ENCODE data around the gene PLIN5. TPM values are rescaled to one million over a fixed set of nuclear protein-coding genes. Genes with fewer than 3 reads are reported as not detected.

The PLIN5 gene
- total RNA-seq, 1 experiment from 2014 or later = 3.9 TPM

GRCh38 chr19:4507804-4508203 is 27.2 kb downstream of the PLIN5 start:
- H3K27ac Mint-ChIP-seq = no peak overlapping the region; a peak in 1 of 7 replicates
- WGBS (ENCODE audit: extremely low coverage, insufficient read length, low lambda C conversion rate) = no CpG with 5 or more reads among the region's 17 CpGs

More at GRCh38 chr19:4507804-4508203, 27.2 kb downstream of the PLIN5 start:
- H3K4ac ChIP-seq (ENCODE audit: low read depth, low read length) = no peak overlapping the region
- no peak for DNase-seq
- H3K79me1 ChIP-seq (ENCODE audit: insufficient read depth, low read depth, low read length, poor library complexity, severe bottlenecking) = no peaks in the 10 kb centered on the region
- no peaks in the 10 kb centered on the region for H3K4me1 ChIP-seq (ENCODE audit: insufficient read depth, low read length)
- no peak overlapping the region for H3K56ac ChIP-seq (ENCODE audit: insufficient read length, low read depth, low read length)
- no peak overlapping the region for H2AK5ac ChIP-seq (ENCODE audit: insufficient read length, low read length)
- no peak overlapping the region for H2BK120ac ChIP-seq (ENCODE audit: low read depth, low read length, poor library complexity, severe bottlenecking)
- no peak overlapping the region for H3K18ac ChIP-seq (ENCODE audit: insufficient read length, low read depth, low read length)
- H2BK15ac ChIP-seq (ENCODE audit: low read depth, low read length) = no peak overlapping the region
- H3K79me2 ChIP-seq (ENCODE audit: insufficient read depth, low read length) = no peaks in the 10 kb centered on the region
- no peak overlapping the region for H4K91ac ChIP-seq (ENCODE audit: insufficient read length, low read depth, low read length)
- no peak overlapping the region for H4K8ac ChIP-seq (replicated peaks; ENCODE audit: insufficient read length, low read depth, low read length)
- H2BK20ac ChIP-seq (ENCODE audit: low read depth, low read length, poor library complexity, severe bottlenecking) = no peak overlapping the region
- H3K23ac ChIP-seq (ENCODE audit: insufficient read length, low read depth, low read length) = no peak overlapping the region
- no peaks in the 10 kb centered on the region for H3K27me3 ChIP-seq (ENCODE audit: insufficient read depth, low read length)
- H3K9ac ChIP-seq (ENCODE audit: extremely low read depth, insufficient read length, low read length) = no peak overlapping the region
- H2AFZ ChIP-seq (ENCODE audit: low read length) = no peak overlapping the region
- H4K5ac ChIP-seq (ENCODE audit: insufficient read length, low read depth, low read length) = no peak overlapping the region
- no peak overlapping the region for H3K27ac ChIP-seq (ENCODE audit: insufficient read length, low read depth, low read length)
- H2BK12ac ChIP-seq (ENCODE audit: insufficient read length, low read depth, low read length) = no peak overlapping the region
- no peak overlapping the region for H3K4me2 ChIP-seq (ENCODE audit: insufficient read depth, insufficient read length, low read length)
- H3K4me1 Mint-ChIP-seq = no peaks in the 10 kb centered on the region
- H3K4me3 Mint-ChIP-seq = no peak overlapping the region
- no peak overlapping the region for H2BK5ac ChIP-seq (ENCODE audit: insufficient read length, low read length)
- H3K9me3 Mint-ChIP-seq = no peaks in the 10 kb centered on the region
- TF ChIP-seq CTCF (conservative IDR thresholded peaks at IDR 0.05) = no peak
- no peak overlapping the region for H3K14ac ChIP-seq (ENCODE audit: insufficient read depth, low read length)
- no peak overlapping the region for H3T11ph ChIP-seq (ENCODE audit: low read length)
- no peaks in the 10 kb centered on the region for H4K20me1 ChIP-seq (ENCODE audit: control insufficient read depth, insufficient read depth, insufficient read length)
- H3K9me3 ChIP-seq (ENCODE audit: control insufficient read depth, low read depth, low read length) = no peaks in the 10 kb centered on the region
- H3K27me3 Mint-ChIP-seq (ENCODE audit: low read depth) = peaks cover 59% of the 10 kb centered on the region
- peaks cover 10 to 28% (median 19%) of the 10 kb centered on the region in 3 experiments; a peak in 6 of 7 replicates for H3K36me3 Mint-ChIP-seq (ENCODE audit: insufficient read depth in 1 of 3, low read depth in 3 of 3)
- peaks cover 2% of the 10 kb centered on the region for H3K23me2 ChIP-seq (ENCODE audit: insufficient read length, low read depth, low read length, poor library complexity, severe bottlenecking)
